ENCODE measurements around the gene NDUFA13.

NDUFA13 gene

DNA sequence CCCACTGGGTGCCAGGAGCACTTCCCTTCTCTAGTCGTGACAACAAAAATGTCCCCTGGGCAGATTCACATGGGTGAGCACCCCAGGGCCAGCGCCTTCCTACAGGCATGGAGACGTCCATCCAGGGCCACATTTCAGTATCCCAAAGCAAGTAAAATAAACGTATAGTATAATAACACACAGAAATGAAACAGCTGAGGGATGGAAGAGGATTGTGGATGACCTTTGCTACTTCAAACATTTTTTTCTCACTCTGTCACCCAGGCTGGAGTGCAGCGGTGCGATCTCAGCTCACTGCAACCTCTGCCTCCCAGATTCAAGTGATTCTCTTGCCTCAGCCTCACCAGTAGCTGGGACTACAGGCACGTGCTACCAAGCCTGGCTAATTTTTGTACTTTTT is 50.3 kb downstream of the NDUFA13 start:
- Histone ChIP-seq H3K36me3 (ENCODE audit: insufficient read depth, low read length) (no peaks in the 10 kb centered on the region), H3K4me1 (ENCODE audit: control insufficient read depth, insufficient read depth, low read length, unreplicated experiment) (no peaks in the 10 kb centered on the region), H3K27ac (ENCODE audit: low read depth, low read length) (no peak overlapping the region), H3K79me2 (ENCODE audit: control insufficient read depth, insufficient read depth, low read length, unreplicated experiment) (no peaks in the 10 kb centered on the region), H3K4me3 (ENCODE audit: low read depth, low read length) (no peak overlapping the region), H3K27me3 (ENCODE audit: insufficient read depth, low read length) (no peaks in the 10 kb centered on the region), H2AFZ (ENCODE audit: low read length, unreplicated experiment) (no peak overlapping the region)

DNA sequence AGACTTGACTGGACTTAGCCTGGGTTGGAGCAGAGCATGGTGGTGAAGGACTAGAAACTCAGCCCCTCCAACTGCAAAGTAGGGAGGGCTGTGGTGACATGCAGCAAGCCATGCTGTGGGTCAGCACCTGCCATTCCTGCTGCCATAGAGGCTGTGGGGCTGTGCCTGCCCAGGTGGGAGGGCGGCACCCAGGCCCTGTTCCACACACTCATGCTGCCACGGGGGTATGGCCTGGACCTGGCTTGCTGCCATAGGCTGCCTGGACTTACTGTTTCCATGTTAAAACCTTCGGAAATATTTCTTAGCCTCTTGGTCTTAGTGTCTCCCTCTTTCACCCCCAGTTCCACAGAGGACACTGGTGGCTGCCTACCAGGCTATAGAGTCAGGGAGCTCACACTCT is 51.4 kb downstream of the NDUFA13 start:
- no peak overlapping the region for H3K27ac ChIP-seq (ENCODE audit: low read depth, low read length)

DNA sequence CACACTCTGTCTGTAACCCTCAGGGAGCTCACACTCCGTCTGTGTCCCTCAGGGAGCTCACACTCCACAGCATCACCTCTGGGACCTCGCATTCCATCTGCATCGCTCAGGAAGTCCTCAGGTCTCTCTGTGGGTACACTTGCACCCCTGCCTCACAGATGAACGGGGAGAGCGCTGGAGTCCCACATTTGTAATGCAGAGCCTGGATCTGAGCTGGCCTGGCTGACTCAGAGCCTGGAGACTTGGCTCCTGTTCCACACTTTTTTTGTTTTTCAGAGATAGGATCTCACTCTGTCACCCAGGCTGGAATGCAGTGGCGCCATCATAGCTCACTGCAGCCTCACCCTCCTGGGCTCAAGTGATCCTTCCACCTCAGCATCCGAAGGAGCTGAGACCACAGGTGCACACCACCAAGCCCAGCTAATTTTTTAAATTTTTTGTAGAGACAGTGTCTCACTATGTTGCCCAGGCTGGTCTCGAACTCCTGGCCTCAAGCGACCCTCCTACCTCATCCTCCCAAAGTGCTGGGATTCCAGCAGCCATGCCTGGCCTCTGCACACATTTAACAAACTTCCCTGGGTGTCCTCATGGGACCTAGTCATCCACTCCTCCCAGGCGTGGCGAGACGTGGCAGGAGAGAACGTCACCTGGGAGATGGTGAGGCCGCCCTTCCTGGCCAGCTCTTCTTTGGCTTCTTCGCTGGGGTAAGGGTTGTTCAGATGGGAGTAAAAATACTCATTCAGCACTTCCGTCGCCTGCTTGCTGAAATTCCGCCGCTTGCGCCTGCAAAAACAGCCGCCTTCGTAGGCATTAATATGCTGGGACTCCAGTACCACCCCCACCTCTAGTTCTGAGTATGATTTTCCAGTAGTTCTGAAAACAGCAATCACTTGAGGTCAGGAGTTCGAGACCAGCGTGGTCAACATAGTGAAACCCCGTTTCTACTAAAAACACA is 53.1 kb downstream of the NDUFA13 start:
- Histone ChIP-seq H3K4me1 (ENCODE audit: control insufficient read depth, insufficient read depth, low read length, unreplicated experiment) (no peaks in the 10 kb centered on the region), H3K27ac (ENCODE audit: low read depth, low read length) (no peak overlapping the region), H3K4me3 (ENCODE audit: low read depth, low read length) (no peak overlapping the region), H3K27me3 (ENCODE audit: insufficient read depth, low read length) (no peaks in the 10 kb centered on the region), H3K79me2 (ENCODE audit: control insufficient read depth, insufficient read depth, low read length, unreplicated experiment) (no peaks in the 10 kb centered on the region), H3K36me3 (ENCODE audit: insufficient read depth, low read length) (no peaks in the 10 kb centered on the region), H2AFZ (ENCODE audit: low read length, unreplicated experiment) (no peak overlapping the region)

More for the DNA sequence above, 51.4 kb downstream of the NDUFA13 start:
- H3K4me1 ChIP-seq (ENCODE audit: control insufficient read depth, insufficient read depth, low read length, unreplicated experiment): no peaks in the 10 kb centered on the region
- H2AFZ ChIP-seq (ENCODE audit: low read length, unreplicated experiment): no peak overlapping the region
- H3K79me2 ChIP-seq (ENCODE audit: control insufficient read depth, insufficient read depth, low read length, unreplicated experiment): no peaks in the 10 kb centered on the region
- H3K36me3 ChIP-seq (ENCODE audit: insufficient read depth, low read length): no peaks in the 10 kb centered on the region
- no peaks in the 10 kb centered on the region for H3K27me3 ChIP-seq (ENCODE audit: insufficient read depth, low read length)
- no peak overlapping the region for H3K4me3 ChIP-seq (ENCODE audit: low read depth, low read length)

- no peaks in the 10 kb centered on the region for H3K36me3 ChIP-seq (ENCODE audit: insufficient read depth, low read length)
- H3K4me3 ChIP-seq (ENCODE audit: low read depth, low read length): no peak overlapping the region
- no peaks in the 10 kb centered on the region for H3K27me3 ChIP-seq (ENCODE audit: insufficient read depth, low read length)
- no peak overlapping the region for H2AFZ ChIP-seq (ENCODE audit: low read length, unreplicated experiment)
- no peaks in the 10 kb centered on the region for H3K4me1 ChIP-seq (ENCODE audit: control insufficient read depth, insufficient read depth, low read length, unreplicated experiment)
- no peaks in the 10 kb centered on the region for H3K79me2 ChIP-seq (ENCODE audit: control insufficient read depth, insufficient read depth, low read length, unreplicated experiment)
- H3K27ac ChIP-seq (ENCODE audit: low read depth, low read length): no peak overlapping the region
Observed at GRCh38 chr19:19570571-19570970, 54.5 kb downstream of the NDUFA13 start.

GRCh38 chr19:19571071-19571786 is 55.2 kb downstream of the NDUFA13 start:
- H3K36me3 ChIP-seq (ENCODE audit: insufficient read depth, low read length): no peaks in the 10 kb centered on the region
- H3K4me1 ChIP-seq (ENCODE audit: control insufficient read depth, insufficient read depth, low read length, unreplicated experiment): no peaks in the 10 kb centered on the region
- H3K27ac ChIP-seq (ENCODE audit: low read depth, low read length): no peak overlapping the region
- no peak overlapping the region for H3K4me3 ChIP-seq (ENCODE audit: low read depth, low read length)
- no peak overlapping the region for H2AFZ ChIP-seq (ENCODE audit: low read length, unreplicated experiment)
- no peaks in the 10 kb centered on the region for H3K79me2 ChIP-seq (ENCODE audit: control insufficient read depth, insufficient read depth, low read length, unreplicated experiment)
- H3K27me3 ChIP-seq (ENCODE audit: insufficient read depth, low read length): no peaks in the 10 kb centered on the region

- no peaks in the 10 kb centered on the region for H3K27me3 ChIP-seq (ENCODE audit: insufficient read depth, low read length)
- H2AFZ ChIP-seq (ENCODE audit: low read length, unreplicated experiment): no peak overlapping the region
- no peaks in the 10 kb centered on the region for H3K36me3 ChIP-seq (ENCODE audit: insufficient read depth, low read length)
- H3K27ac ChIP-seq (ENCODE audit: low read depth, low read length): no peak overlapping the region
- H3K4me1 ChIP-seq (ENCODE audit: control insufficient read depth, insufficient read depth, low read length, unreplicated experiment): no peaks in the 10 kb centered on the region
- no peaks in the 10 kb centered on the region for H3K79me2 ChIP-seq (ENCODE audit: control insufficient read depth, insufficient read depth, low read length, unreplicated experiment)
- H3K4me3 ChIP-seq (ENCODE audit: low read depth, low read length): no peak overlapping the region
Observed at GRCh38 chr19:19575411-19575810, 59.4 kb downstream of the NDUFA13 start.

Data from ACC112 (cell line).